K562 (cell line): ENCODE data around the gene TMEM217.

Experiments used
- CTCF ChIP-seq, 3 experiments: IDR thresholded peaks in 2 of 3; conservative IDR thresholded peaks in 1 of 3; 2 replicates each; pipeline ENCODE4 v1.5.1; 2011 to 2012; ENCODE audit warnings: low read length in 3 of 3, mild to moderate bottlenecking in 3 of 3, control low read depth in 2 of 3, improper control_type of control experiment in 1 of 3, inconsistent platforms in 1 of 3, low read depth in 1 of 3, mixed read lengths in 1 of 3, moderate library complexity in 1 of 3; ENCODE audit not compliant: insufficient read depth in 2 of 3
- JUN ChIP-seq, 2 experiments: sonication (generic) in 1 of 2; formaldehyde crosslinking in 1 of 2; IDR thresholded peaks; 2 replicates each; pipeline versions ENCODE4 v1.6.1 to v1.8.0; 2012 to 2022; ENCODE audit warnings: borderline replicate concordance in 2 of 2, mild to moderate bottlenecking in 2 of 2, improper control_type of control experiment in 1 of 2, low read depth in 1 of 2, low read length in 1 of 2, missing genetic modification reagents in 1 of 2
- MAX ChIP-seq: sonication (generic); formaldehyde crosslinking; IDR thresholded peaks from 2 replicates; pipeline ENCODE4 v1.9.0; 2022; ENCODE audit warnings: mild to moderate bottlenecking, missing genetic modification reagents
- NR2F6 ChIP-seq: fragments of 450-650 bp; formaldehyde crosslinking; IDR thresholded peaks from 2 replicates; pipeline ENCODE4 v1.4.0; 2020; ENCODE audit warnings: mild to moderate bottlenecking
- TAF1 ChIP-seq: IDR thresholded peaks from 2 replicates; pipeline ENCODE4 v1.6.1; 2011; ENCODE audit warnings: mild to moderate bottlenecking, low read length, moderate library complexity; ENCODE audit not compliant: insufficient read depth, control insufficient read depth, severe bottlenecking; ENCODE audit errors: extremely low read depth
- TCFL5 ChIP-seq: fragments of 250-450 bp; sonication (Bioruptor Pico); conservative IDR thresholded peaks from 2 replicates; pipeline ENCODE4 v1.6.1; 2021; ENCODE audit warnings: mild to moderate bottlenecking, moderate library complexity, matching md5 sums
- TEAD4 ChIP-seq, 2 experiments: sonication (generic) in 1 of 2; formaldehyde crosslinking in 1 of 2; IDR thresholded peaks; 2 replicates each; pipeline versions ENCODE4 v1.6.1 to v1.8.0; 2012 to 2022; ENCODE audit warnings: borderline replicate concordance in 1 of 2, inconsistent platforms in 1 of 2, low read length in 1 of 2, mild to moderate bottlenecking in 1 of 2, missing genetic modification reagents in 1 of 2

DNA sequence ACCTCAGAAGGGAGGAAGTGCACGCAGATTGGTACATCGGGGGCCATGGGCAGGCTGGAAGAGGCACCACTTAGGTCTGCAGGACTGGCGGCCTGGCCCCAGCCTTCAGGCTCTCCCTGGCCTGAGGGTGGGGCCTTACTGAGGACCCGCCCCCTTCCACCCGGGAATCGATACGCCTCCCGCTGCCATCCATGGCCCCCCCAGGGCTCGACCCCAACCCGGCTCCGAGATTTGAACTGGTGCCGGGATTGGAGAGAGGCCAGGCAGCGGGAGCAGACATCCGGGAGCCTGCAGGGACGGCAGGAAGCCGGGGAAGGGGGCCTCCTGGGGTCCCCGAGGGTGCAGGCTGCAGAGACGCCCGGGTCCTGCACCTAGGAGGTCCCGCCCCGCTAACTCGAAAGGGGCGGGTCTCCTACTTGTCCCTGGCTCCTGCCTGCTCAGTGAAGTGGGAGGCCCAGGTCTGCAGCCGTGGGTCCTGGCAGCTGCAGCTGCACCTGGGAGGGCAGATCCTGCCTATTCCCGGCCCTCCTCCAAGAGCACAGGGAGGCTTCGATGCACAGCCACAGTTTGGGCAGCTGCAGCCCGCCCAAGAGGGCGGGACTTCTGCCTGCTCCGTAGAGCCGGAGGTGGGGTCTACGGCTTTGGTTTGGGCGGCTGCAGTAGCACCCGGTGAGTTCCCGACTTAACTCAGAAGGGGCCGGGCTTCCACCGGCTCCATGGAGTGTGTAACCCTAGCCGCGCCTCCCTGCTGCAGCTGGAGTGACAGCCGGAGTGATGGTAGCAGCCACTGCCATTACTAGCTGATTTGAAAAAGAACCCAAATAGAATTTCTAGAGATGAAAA, 35.6 kb downstream of the TMEM217 start:
- TF ChIP-seq JUN (IDR thresholded peaks at IDR 0.05; ENCODE audit: borderline replicate concordance, low read depth, low read length) (peak; percentile 21; the same call in 1 of the 2 replicates), JUN (CRISPR knock-in tag; IDR thresholded peaks at IDR 0.05; ENCODE audit: borderline replicate concordance) (no peak), MAX (CRISPR knock-in tag) (no peak), CTCF (IDR thresholded peaks at IDR 0.05 in 2 of 3, conservative IDR thresholded peaks at IDR 0.05 in 1 of 3; ENCODE audit: insufficient read depth in 2 of 3, low read depth in 1 of 3, low read length in 3 of 3) (peak in 2 of 3 experiments; percentile 14 to 44; a peak in 2 of 6 replicates), TAF1 (no peak), NR2F6 (CRISPR knock-in tag) (no peak), TEAD4 (IDR thresholded peaks at IDR 0.05; ENCODE audit: low read length) (peak; percentile 9; the same call in 1 of the 2 replicates), TEAD4 (CRISPR knock-in tag; IDR thresholded peaks at IDR 0.05; ENCODE audit: borderline replicate concordance) (no peak), TCFL5 (CRISPR knock-in tag) (no peak)
